IMR-90 (cell line): ENCODE data around the gene PRDM15. TPM values are rescaled to one million over a fixed set of nuclear protein-coding genes. Genes with fewer than 3 reads are reported as not detected.

Source experiments
- ATAC-seq: fragments of 200-7000 bp; cut with Tn5 transposase; 2 replicates; pipeline ENCODE4 v1.9.1; 2020; ENCODE audit warnings: low read depth, mild to moderate bottlenecking, moderate library complexity
- BruUV-seq: library from RNA; stranded (reverse); fragments of 400-500 nt; replicated peaks from 2 replicates; lab custom pipeline; 2021; lab: Mats Ljungman, UMichigan
- CTCF ChIA-PET: fragments of 300-600 bp; formaldehyde crosslinking; extraction: SDS; loops from one replicate; lab custom pipeline; 2021; ENCODE audit warnings: antibody characterized with exemption; lab: Yijun Ruan, JAX
- POLR2A ChIA-PET: fragments of 300-600 bp; sonication (Branson Sonifier 250); formaldehyde crosslinking; loops from one replicate; lab custom pipeline; 2022; ENCODE audit warnings: antibody characterized with exemption; ENCODE audit not compliant: unreplicated experiment; lab: Charles Lee
- DNase-seq: peaks from one replicate; pipeline ENCODE4 v3.0.0; 2013
- H2AFZ ChIP-seq: replicated peaks from 2 replicates; pipeline ENCODE3; 2013; ENCODE audit warnings: low read length, mild to moderate bottlenecking; ENCODE audit not compliant: poor library complexity
- H2AK5ac ChIP-seq: 2 replicates; pipeline ENCODE4 v1.6.1; 2013; ENCODE audit warnings: low read depth, low read length, inconsistent platforms
- H2AK9ac ChIP-seq: replicated peaks from 2 replicates; pipeline ENCODE3; 2013; ENCODE audit warnings: mild to moderate bottlenecking, low read depth, low read length, moderate library complexity; ENCODE audit not compliant: poor library complexity
- H2BK120ac ChIP-seq: 2 replicates; pipeline ENCODE4 v1.6.1; 2013; ENCODE audit warnings: low read depth, low read length, inconsistent platforms
- H2BK15ac ChIP-seq: 3 replicates; pipeline ENCODE4 v1.6.1; 2013; ENCODE audit warnings: low read depth, low read length, inconsistent platforms
- H2BK20ac ChIP-seq: 2 replicates; pipeline ENCODE4 v1.6.1; 2013; ENCODE audit warnings: low read depth, mild to moderate bottlenecking, inconsistent platforms, low read length, moderate library complexity
- H2BK5ac ChIP-seq: 2 replicates; pipeline ENCODE4 v1.6.1; 2013; ENCODE audit warnings: mild to moderate bottlenecking, low read depth, low read length, inconsistent platforms; ENCODE audit not compliant: poor library complexity, severe bottlenecking
- H3K14ac ChIP-seq: replicated peaks from 2 replicates; pipeline ENCODE4 v1.6.1; 2013; ENCODE audit warnings: low read depth, low read length, inconsistent platforms
- H3K18ac ChIP-seq: 2 replicates; pipeline ENCODE4 v1.6.1; 2013; ENCODE audit warnings: low read depth, low read length, control low read depth
- H3K23ac ChIP-seq: 2 replicates; pipeline ENCODE4 v1.6.1; 2013; ENCODE audit warnings: low read depth, low read length, inconsistent platforms
- H3K27ac ChIP-seq: 2 replicates; pipeline ENCODE4 v1.5.1; 2013; ENCODE audit warnings: mild to moderate bottlenecking, control low read depth, low read length; ENCODE audit not compliant: insufficient read depth
- H3K27me3 ChIP-seq: 2 replicates; pipeline ENCODE4 v1.6.1; 2013; ENCODE audit warnings: low read length; ENCODE audit not compliant: control insufficient read depth, insufficient read depth
- H3K36me3 ChIP-seq: 2 replicates; pipeline ENCODE4 v1.6.1; 2013; ENCODE audit warnings: low read length, mixed read lengths; ENCODE audit not compliant: control insufficient read depth, insufficient read depth
- H3K4ac ChIP-seq: 2 replicates; pipeline ENCODE4 v1.6.1; 2013; ENCODE audit warnings: low read depth, low read length, inconsistent platforms
- H3K4me1 ChIP-seq: 2 replicates; pipeline ENCODE4 v1.6.1; 2013; ENCODE audit warnings: low read length, mixed read lengths; ENCODE audit not compliant: control insufficient read depth, insufficient read depth
- H3K4me2 ChIP-seq: 2 replicates; pipeline ENCODE4 v1.6.1; 2013; ENCODE audit warnings: low read depth, mild to moderate bottlenecking, control low read depth, low read length, moderate library complexity
- H3K4me3 ChIP-seq: 2 replicates; pipeline ENCODE4 v1.5.1; 2013; ENCODE audit warnings: low read depth, mild to moderate bottlenecking, control low read depth, low read length, moderate library complexity; ENCODE audit not compliant: insufficient read depth
- H3K56ac ChIP-seq: 2 replicates; pipeline ENCODE4 v1.6.1; 2013; ENCODE audit warnings: low read length, inconsistent platforms; ENCODE audit not compliant: insufficient read depth; ENCODE audit errors: extremely low read depth
- H3K79me1 ChIP-seq, 2 experiments: 2 replicates each; pipeline ENCODE4 v1.6.1; 2013; ENCODE audit warnings: low read length in 2 of 2, inconsistent platforms in 1 of 2, low read depth in 1 of 2
- H3K9ac ChIP-seq: 2 replicates; pipeline ENCODE4 v1.6.1; 2013; ENCODE audit warnings: low read depth, low read length, control low read depth
- H3K9me1 ChIP-seq: 2 replicates; pipeline ENCODE4 v1.6.1; 2013; ENCODE audit warnings: low read length, inconsistent platforms; ENCODE audit not compliant: insufficient read depth
- H3K9me3 ChIP-seq: 2 replicates; pipeline ENCODE4 v1.6.1; 2013; ENCODE audit warnings: low read length; ENCODE audit not compliant: control insufficient read depth, insufficient read depth
- H4K20me1 ChIP-seq: 2 replicates; pipeline ENCODE4 v1.6.1; 2013; ENCODE audit warnings: low read length, inconsistent platforms; ENCODE audit not compliant: insufficient read depth
- H4K5ac ChIP-seq: 2 replicates; pipeline ENCODE4 v1.6.1; 2013; ENCODE audit warnings: mild to moderate bottlenecking, low read depth, low read length, control low read depth
- H4K8ac ChIP-seq, 2 experiments: 2 replicates each; pipeline ENCODE4 v1.6.1; 2013; ENCODE audit warnings: low read depth in 2 of 2, low read length in 2 of 2, control low read depth in 1 of 2, inconsistent platforms in 1 of 2
- H4K91ac ChIP-seq: 2 replicates; pipeline ENCODE4 v1.6.1; 2013; ENCODE audit warnings: low read depth, low read length, inconsistent platforms; ENCODE audit not compliant: insufficient read depth
- BHLHE40 ChIP-seq: fragments of 150-350 bp; IDR thresholded peaks from 2 replicates; pipeline ENCODE4 v1.6.1; 2016; ENCODE audit warnings: mild to moderate bottlenecking, low read depth, low read length
- CHD1 ChIP-seq: IDR thresholded peaks from 2 replicates; pipeline ENCODE4 v1.6.1; 2012; ENCODE audit warnings: low read depth, low read length, improper control_type of control experiment
- MAZ ChIP-seq: IDR thresholded peaks from 2 replicates; pipeline ENCODE4 v1.6.1; 2012; ENCODE audit warnings: low read depth, mild to moderate bottlenecking, low read length, improper control_type of control experiment, moderate library complexity, borderline replicate concordance
- NFE2L2 ChIP-seq: fragments of 150-350 bp; IDR thresholded peaks from 2 replicates; pipeline ENCODE4 v1.6.1; 2016; ENCODE audit warnings: low read depth, mild to moderate bottlenecking, low read length
- RCOR1 ChIP-seq: IDR thresholded peaks from 2 replicates; pipeline ENCODE4 v1.6.1; 2012; ENCODE audit warnings: mild to moderate bottlenecking, low read length, improper control_type of control experiment; ENCODE audit not compliant: insufficient replicate concordance
- RFX5 ChIP-seq: IDR thresholded peaks from 2 replicates; pipeline ENCODE4 v1.8.0; 2012; ENCODE audit warnings: low read depth, mild to moderate bottlenecking, low read length, moderate library complexity
- SMC3 ChIP-seq: fragments of 150-350 bp; IDR thresholded peaks from 2 replicates; pipeline ENCODE4 v1.6.1; 2016; ENCODE audit warnings: low read depth, mild to moderate bottlenecking, antibody characterized with exemption, low read length, moderate library complexity
- WGBS, 2 experiments: methylation state at CpG; one replicate each; pipeline versions ENCODE4 v1.1.5 to v1.1.7; 2013; ENCODE audit warnings: missing lambda C conversion rate in 2 of 2; ENCODE audit not compliant: insufficient read length in 1 of 2; ENCODE audit errors: extremely low coverage in 2 of 2; 5-methylcytosine and 5-hydroxymethylcytosine counted together
- dilution Hi-C: fragments of 300-500 bp; cut with HindIII; formaldehyde crosslinking; loops from one replicate; pipeline ENCODE4 v1.14.3; 2018; ENCODE audit warnings: low sequenced_read_pairs; ENCODE audit not compliant: unreplicated experiment
- in situ Hi-C: fragments of 300-500 bp; cut with MboI; formaldehyde crosslinking; loops from 3 replicates; pipeline ENCODE4 v1.14.3; 2019; ENCODE audit warnings: low sequenced_read_pairs, inconsistent platforms, mixed read lengths
- intact Hi-C: fragments of 100-400 bp; cut with micrococcal nuclease; formaldehyde crosslinking; loops from 2 replicates; pipeline ENCODE4 v1.10.0; 2022
- polyA plus RNA-seq, 3 experiments: library from polyadenylated mRNA; depleted of rRNA; stranded (reverse); fragments of >200 nt; gene quantifications; 2 replicates each; pipeline ENCODE4 v1.2.3, GENCODE V29; 2012; ENCODE audit warnings: low replicate concordance in 1 of 3
- total RNA-seq: library from RNA; depleted of rRNA; stranded (reverse); fragments of >200 nt; gene quantifications from 2 replicates; pipeline ENCODE4 v1.2.3, GENCODE V29; 2012
- TF ChIP-seq, protein P1 (sequence below): fragments of 150-350 bp; IDR thresholded peaks from 2 replicates; pipeline ENCODE4 v1.6.1; 2016; ENCODE audit warnings: low read depth, mild to moderate bottlenecking, low read length, moderate library complexity, borderline replicate concordance
- TF ChIP-seq, protein P2 (sequence below): fragments of 150-350 bp; IDR thresholded peaks from 2 replicates; pipeline ENCODE4 v1.6.1; 2017; ENCODE audit warnings: mild to moderate bottlenecking, antibody characterized with exemption, low read length, low read depth

The PRDM15 gene
- total and polyA plus RNA-seq, 2 of the 4 experiments (the other 2 are of a cell fraction) = 7.3 to 8.8 TPM

GRCh38 chr21:41851090-41851790, 27.9 kb downstream of the PRDM15 start:
- no peak overlapping the region for H3K4ac ChIP-seq
- no peak overlapping the region for H3K9ac ChIP-seq
- CTCF ChIA-PET = no interaction called here
- ATAC-seq (no peak), DNase-seq (no peak)
- no peak overlapping the region for H4K91ac ChIP-seq
- intact Hi-C loops (no loop called here), in situ Hi-C loops (no loop called here), dilution Hi-C loops (no loop called here)
- peak overlapping the region; percentile 60 for H2AK9ac ChIP-seq
- H3K36me3 ChIP-seq = peaks cover 19% of the 10 kb centered on the region
- no peaks in the 10 kb centered on the region for H3K27me3 ChIP-seq
- no peak overlapping the region for H3K4me2 ChIP-seq
- no peak overlapping the region for H3K27ac ChIP-seq
- no peaks in the 10 kb centered on the region; the same call in 1 of the 2 replicates for H4K20me1 ChIP-seq
- H3K56ac ChIP-seq = no peak overlapping the region
- TF ChIP-seq SMC3 = no peak
- TF ChIP-seq CHD1 = no peak
- no peak for TF ChIP-seq RCOR1
- no peak for TF ChIP-seq MAZ
- no peak for TF ChIP-seq BHLHE40
- TF ChIP-seq, protein P1, sequence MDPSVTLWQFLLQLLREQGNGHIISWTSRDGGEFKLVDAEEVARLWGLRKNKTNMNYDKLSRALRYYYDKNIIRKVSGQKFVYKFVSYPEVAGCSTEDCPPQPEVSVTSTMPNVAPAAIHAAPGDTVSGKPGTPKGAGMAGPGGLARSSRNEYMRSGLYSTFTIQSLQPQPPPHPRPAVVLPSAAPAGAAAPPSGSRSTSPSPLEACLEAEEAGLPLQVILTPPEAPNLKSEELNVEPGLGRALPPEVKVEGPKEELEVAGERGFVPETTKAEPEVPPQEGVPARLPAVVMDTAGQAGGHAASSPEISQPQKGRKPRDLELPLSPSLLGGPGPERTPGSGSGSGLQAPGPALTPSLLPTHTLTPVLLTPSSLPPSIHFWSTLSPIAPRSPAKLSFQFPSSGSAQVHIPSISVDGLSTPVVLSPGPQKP = no peak
- no peak for TF ChIP-seq RFX5
- no peak for TF ChIP-seq NFE2L2
- TF ChIP-seq, protein P2, sequence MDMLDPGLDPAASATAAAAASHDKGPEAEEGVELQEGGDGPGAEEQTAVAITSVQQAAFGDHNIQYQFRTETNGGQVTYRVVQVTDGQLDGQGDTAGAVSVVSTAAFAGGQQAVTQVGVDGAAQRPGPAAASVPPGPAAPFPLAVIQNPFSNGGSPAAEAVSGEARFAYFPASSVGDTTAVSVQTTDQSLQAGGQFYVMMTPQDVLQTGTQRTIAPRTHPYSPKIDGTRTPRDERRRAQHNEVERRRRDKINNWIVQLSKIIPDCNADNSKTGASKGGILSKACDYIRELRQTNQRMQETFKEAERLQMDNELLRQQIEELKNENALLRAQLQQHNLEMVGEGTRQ = no peak
- 0 out of 4 replicates have a peak, but pooled peaks cover 0 to 4% of the 10 kb centered on the region in 2 experiments for H3K79me1 ChIP-seq
- no peaks in the 10 kb centered on the region; the same call in 1 of the 2 replicates for H3K9me1 ChIP-seq
- no peak overlapping the region for H3K14ac ChIP-seq
- H2BK15ac ChIP-seq = no peak overlapping the region
- H2AK5ac ChIP-seq = no peak overlapping the region
- H3K9me3 ChIP-seq = no peaks in the 10 kb centered on the region
- WGBS, 2 experiments = 82% methylated on average over 16 of the region's 23 CpGs; no CpG with 5 or more reads in 1 of the 2 experiments
- no peak overlapping the region for H3K23ac ChIP-seq
- no peak overlapping the region for H2BK120ac ChIP-seq
- H3K18ac ChIP-seq = no peak overlapping the region
- H2BK20ac ChIP-seq = no peak overlapping the region
- H4K5ac ChIP-seq = no peak overlapping the region
- H2AFZ ChIP-seq = peak overlapping the region; percentile 19
- no TSS peak for BruUV-seq
- no peaks in the 10 kb centered on the region for H3K4me1 ChIP-seq
- H3K4me3 ChIP-seq = no peak overlapping the region
- H4K8ac ChIP-seq = no peak overlapping the region
- H2BK5ac ChIP-seq = no peak overlapping the region
- POLR2A ChIA-PET = no interaction called here
